Astrocyte of the hippocampus (primary cell): ENCODE results near the gene C5AR2.
"Not testable (repeated sequence)": the region's sequence is repeated elsewhere in the genome, so short reads cannot be mapped to it uniquely, and the experiment has no call there.

ENCODE experiments used
- DNase-seq: peaks from one replicate; pipeline ENCODE4 v3.0.0; 2011; ENCODE audit warnings: low read depth, low spot score

C5AR2 gene

DNA sequence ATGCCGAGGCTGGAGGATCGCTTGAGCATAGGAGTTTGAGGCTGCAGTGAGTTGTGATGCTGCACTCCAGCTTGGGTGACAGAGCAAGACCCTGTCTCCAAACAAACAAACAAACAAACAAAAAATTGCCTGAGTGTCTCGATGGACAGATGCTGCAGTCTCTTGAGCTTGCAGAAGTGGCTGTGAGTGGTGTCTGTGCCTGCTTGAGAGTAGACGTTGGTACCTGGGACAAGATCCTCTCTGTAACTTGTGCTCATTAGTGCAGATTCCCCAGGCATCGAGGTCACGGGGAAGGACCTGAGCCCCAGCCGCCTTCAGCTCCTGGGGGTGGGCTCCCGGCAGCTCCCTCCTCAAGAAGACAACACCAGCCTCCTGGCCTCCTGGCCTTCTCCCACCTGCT, 8.6 kb upstream of the C5AR2 start:
- no peak for DNase-seq

- DNase-seq = no peak
These were observed 8.1 kb upstream of the C5AR2 start for GRCh38 chr19:47323872-47324271.

DNA sequence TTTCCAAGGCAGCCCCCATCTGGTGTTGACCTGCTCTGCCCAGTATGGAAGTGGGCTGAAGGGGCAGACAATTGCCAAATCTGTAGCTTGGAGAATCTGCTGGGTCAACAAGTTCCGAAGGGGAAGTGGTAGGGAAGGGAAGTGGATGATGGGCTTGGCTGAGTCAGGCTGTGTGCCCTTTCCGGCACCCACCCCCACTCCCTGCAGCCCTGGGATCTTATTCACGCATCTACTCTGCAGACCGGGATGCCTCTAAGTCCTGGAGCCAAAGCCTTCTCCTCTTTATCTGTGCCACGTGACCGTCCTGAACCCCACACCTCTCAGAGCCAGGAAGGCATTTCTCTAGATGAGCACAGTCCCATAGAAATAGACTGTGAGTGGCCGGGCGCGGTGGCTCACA, 7.5 kb upstream of the C5AR2 start:
- no peak for DNase-seq

DNA sequence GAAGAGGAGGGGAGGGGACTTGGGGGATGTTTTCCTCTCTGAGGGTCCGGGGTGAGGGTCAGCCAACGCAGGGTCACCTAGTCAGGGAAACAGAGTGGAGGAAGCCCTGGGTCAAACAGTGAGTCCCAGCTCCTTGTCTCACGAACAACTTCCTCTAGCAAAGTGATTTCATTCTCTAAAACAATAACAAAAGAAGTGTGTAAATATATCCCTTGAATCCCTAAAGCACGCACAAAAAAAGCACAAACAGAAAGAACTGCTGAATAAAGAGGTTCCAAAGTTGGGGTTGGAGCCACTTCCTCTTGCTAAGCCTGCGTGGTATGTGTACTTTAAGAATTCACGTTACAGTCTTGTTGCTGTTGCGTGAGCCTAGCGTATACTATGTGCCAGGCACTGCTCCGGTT, 1.5 kb upstream of the C5AR2 start:
- DNase-seq = no peak

DNA sequence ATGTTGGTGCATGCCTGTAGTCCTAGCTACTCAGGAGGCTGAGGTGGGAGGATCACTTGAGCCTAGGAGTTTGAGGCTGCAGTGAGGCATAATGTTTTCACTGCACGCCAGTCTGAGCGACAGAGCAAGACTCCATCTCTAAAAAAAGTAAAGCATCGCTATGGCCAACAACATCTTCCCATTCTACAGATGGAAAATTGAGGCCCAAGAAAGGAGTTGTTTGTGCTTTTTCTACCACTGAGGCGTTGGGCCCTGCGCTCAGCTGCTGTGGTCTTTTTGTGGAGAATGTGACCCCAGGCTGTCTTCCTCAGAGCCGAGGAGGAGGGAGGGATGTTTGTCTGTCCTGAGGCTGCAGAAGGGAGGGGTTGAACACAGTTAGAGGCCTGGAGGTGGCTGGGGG, 485 bp upstream of the C5AR2 start:
- DNase-seq = no peak

DNA sequence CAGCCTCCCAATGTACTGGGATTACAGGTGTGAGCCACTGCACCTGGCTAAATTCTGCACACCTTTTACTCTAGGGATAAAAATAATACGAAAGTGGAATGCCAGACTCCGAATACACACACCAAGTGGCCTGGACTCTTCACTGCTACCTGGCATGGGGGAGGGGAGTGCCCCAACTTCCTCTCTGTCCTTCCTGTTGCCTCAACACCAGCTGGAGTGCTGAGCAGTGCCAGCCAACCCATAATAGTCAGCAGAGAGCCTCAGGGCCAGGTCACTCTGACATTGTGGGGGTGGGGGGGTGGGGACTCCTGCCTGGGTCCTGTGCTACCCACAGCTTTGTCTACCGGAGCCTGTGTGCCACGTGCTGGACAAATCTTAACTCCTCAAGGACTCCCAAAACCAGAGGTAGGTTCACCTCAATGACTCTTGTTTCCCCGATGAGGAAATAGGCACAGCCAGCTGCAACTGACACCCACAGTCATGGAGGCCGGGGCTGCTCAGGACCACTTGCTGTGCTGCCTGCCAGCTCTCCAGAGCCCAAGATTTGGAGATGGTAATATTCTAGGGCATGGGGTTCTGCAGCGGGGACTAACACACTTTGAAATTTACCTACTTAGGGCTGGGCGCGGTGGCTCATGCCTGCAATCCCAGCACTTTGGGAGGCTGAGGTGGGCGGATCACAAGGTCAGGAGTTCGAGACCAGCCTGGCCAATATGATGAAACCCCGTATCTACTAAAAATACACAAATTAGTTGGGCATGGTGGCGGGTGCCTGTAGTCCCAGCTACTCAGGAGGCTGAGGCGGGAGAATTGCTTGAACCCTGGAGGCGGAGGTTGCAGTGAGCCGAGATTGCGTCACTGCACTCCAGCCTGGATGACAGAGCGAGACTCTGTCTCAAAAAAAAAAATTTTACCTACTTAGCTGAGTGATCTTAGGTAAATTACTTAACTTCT, 5.1 kb downstream of the C5AR2 start:
- not testable (repeated sequence) for DNase-seq

- no peak for DNase-seq
These were observed 7.4 kb downstream of the C5AR2 start for GRCh38 chr19:47339196-47339880.

- no peak for DNase-seq
These were observed 8.7 kb downstream of the C5AR2 start for GRCh38 chr19:47340477-47341208.

DNA sequence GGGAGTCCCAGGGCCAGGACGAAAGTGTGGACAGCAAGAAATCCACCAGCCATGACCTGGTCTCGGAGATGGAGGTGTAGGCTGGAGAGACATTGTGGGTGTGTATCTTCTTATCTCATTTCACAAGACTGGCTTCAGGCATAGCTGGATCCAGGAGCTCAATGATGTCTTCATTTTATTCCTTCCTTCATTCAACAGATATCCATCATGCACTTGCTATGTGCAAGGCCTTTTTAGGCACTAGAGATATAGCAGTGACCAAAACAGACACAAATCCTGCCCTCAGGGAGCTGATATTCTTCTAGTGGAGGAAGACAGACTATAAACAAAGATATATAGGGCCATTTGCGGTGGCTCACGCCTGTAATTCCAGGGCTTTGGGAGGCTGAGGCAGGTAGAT, 9.8 kb downstream of the C5AR2 start:
- no peak for DNase-seq

DNA sequence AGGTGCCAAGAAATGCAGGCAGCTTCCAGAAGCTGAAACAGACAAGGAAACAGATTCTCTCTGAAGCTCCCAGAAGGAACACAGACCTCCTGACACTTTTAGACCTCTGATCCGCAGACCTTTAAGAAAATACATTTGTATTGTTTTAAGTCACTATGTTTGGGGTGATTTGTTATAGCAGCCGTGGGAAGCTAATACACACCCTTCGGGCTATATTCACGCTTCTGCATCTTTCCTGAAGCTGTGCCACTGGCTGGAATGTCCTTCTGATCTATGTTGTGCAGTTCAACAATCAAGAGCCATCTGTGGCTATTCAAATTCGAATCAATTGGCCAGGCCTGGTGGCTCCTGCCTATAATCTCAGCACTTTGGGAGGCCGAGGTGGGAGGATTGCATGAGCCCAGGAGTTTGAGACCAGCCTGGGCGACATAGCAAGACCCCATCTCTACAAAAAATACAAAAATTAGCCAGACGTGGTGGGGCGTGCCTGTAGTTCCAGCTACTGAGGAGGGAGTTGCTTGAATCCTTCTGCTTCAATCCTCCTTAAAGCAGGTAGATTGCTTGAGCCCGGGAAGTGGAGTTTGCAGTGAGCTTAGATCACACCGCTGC, 11.3 kb downstream of the C5AR2 start:
- no peak for DNase-seq

DNA sequence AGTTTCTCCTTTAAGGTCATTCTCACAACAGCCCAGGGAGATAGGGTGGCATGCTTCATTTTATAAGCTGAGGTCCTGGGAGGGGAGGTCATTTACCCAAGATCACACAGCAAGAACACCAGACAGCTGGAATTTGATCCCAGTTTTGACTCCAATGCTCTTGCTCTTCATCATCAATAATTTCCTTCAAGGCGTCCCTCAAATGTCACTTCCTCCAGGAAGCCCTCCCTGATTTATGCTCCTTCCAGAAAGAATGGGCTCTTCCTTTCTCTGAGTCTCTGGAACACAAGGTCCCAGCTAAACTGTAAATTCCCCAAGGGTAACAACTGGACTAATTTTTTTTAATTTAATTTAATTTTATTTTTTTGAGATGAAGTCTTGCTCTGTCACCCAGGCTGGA, 12.4 kb downstream of the C5AR2 start:
- DNase-seq = no peak

DNA sequence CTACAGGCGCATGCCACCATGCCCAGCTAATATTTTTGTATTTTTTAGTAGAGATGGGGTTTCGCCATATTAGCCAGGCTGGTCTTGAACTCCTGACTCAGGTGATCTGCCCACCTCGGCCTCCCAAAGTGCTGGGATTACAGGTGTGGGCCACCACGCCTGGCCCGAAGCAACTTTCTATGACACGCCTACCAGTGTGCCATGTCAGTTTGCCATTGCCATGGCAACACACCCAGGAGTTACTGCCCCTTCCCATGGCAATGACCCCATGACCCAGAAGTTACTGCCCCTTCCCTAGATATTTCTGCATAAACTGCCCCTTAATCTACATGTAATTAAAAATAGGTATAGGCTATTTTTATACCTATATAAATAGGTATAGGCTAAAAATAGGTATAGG, 14.0 kb downstream of the C5AR2 start:
- DNase-seq = not testable (repeated sequence)

DNA sequence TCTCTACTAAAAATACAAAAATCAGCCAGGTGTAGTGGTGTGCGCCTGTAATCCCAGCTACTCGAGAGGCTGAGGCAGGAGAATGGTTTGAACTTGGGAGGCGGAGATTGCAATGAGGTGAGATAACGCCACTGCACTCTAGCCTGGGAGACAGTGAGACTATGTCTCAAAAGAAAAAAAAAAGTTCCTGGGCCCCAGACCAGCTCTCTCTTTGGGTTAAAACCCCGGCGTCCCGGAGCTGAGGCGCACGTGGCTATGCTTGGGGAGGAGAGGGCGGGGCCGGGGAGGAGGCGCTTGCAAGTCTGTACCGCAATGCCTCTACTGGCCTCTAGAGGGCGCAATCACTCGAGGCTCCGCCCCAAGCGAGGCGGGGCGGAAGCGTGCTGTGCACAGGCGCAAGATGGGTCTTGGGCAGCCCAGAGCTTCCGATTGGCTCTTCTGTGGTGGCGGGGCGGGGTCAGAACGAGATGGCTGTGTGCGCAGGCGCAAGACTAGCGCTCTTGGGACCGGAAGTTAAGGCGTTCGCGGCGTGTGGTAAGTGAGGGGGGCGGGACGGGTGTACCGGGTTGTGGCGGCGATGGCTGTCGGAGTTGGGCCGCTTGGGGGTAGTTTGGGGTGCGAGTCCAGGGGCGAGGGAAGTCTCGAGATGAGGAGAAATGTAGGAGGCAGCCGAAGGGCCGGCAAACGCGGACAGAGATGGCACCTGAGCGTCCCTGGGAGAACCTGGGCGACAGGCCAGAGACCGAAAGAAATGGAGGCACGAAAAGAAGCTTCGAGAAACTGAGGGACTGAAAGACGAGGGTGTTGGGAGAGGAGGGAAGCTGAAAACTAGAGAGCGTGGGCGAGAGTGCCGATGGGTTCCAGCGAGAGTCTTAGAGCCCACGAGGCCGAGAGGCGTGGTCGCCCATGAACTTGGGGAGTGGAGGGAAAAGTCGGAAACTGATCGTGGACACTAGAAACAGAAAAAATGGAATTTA, 17.1 kb downstream of the C5AR2 start, which contains the start of gene DHX34:
DHX34 (plus strand) TSS at position 497 of the 977 bp plus-strand sequence. CDS start 3,716 bp downstream, outside the sequence.
- DNase-seq = peak; percentile 99

DNA sequence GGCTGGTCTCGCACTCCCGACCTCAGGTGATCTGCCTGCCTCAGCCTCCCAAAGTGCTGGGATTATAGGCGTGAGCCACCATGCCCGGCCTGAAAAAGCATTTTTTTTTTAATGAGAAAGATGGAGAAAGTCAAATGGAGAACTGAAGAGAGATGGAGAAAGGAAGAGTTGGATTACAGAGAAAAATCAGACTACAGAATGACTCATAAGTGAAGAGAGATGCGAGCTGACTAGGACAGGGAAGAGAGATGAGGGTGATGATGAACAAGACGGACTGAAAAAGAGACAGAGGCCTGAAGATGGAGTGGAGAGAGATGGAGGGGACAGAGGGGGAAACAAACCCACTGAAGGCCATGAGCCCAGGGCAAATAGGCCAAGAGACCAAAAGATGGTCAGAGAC, 18.7 kb downstream of the C5AR2 start:
- no peak for DNase-seq

GRCh38 chr19:47351548-47351947, 19.6 kb downstream of the C5AR2 start:
- DNase-seq = peak; percentile 59

DNA sequence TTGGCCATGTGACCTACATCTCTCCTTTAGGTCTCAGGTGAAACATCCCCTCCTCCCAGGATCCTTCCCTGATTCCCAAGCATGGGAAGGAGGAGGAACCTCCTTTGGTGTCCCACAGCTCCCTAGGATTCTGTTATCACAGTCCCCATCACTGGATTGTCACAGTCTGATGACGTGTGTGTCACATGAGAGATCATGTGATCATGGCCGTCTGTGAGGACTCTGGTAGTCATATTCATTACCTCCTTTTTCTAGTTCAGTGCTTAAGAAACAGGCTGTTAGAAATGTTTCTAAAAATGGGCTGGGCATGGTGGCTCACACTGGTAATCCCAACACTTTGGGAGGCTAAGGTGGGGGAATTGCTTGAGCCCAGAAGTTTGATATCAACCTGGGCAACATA, 20.1 kb downstream of the C5AR2 start:
- DNase-seq = no peak

DNA sequence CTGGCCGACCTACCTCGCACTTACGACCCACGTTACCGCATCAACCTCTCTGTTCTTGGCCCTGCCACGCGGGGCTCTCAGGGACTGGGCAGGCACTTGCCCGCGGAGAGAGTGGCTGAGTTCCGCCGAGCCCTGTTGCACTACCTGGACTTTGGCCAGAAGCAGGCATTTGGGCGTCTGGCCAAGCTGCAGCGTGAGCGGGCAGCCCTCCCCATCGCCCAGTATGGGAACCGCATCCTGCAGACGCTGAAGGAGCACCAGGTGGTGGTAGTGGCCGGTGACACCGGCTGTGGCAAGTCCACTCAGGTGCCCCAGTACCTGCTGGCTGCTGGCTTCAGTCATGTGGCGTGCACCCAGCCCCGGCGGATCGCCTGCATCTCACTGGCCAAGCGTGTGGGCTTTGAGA, 21.3 kb downstream of the C5AR2 start:
- DNase-seq = no peak

DNA sequence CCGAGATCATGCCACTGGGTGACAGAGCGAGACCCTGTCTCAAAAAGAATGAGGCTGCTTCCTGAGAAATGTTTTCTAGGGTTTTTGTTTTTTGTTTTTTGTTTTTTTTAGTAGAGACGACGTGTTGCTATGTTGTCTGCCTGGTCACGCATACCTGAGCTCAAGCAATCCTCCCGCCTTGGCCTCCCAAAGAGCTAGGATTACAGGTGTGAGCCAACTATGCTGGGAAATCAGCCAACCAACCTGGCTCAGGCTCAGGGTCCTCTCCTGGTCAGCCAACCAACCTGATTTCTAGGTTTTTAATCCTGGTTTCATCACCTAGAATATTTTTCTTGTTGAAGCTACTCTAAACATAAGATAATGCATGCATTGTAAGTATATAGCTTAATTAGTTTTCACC, 24.9 kb downstream of the C5AR2 start:
- no peak for DNase-seq

GRCh38 chr19:47357788-47358680, 26.1 kb downstream of the C5AR2 start:
- DNase-seq = no peak
